HG03469 (cell line): ENCODE results near the gene CPTP.

Source experiments
- ATAC-seq: cut with Tn5 transposase; IDR thresholded peaks from one replicate; pipeline ENCODE4 v1.9.1; 2021; ENCODE audit warnings: mild to moderate bottlenecking, moderate library complexity, moderate number of reproducible peaks; ENCODE audit not compliant: unreplicated experiment

Gene CPTP

GRCh38 chr1:1317420-1317819 lies 7.2 kb upstream of the CPTP start:
- ATAC-seq = no peak

- no peak for ATAC-seq
Measured at GRCh38 chr1:1318131-1318652, 6.4 kb upstream of the CPTP start.

DNA sequence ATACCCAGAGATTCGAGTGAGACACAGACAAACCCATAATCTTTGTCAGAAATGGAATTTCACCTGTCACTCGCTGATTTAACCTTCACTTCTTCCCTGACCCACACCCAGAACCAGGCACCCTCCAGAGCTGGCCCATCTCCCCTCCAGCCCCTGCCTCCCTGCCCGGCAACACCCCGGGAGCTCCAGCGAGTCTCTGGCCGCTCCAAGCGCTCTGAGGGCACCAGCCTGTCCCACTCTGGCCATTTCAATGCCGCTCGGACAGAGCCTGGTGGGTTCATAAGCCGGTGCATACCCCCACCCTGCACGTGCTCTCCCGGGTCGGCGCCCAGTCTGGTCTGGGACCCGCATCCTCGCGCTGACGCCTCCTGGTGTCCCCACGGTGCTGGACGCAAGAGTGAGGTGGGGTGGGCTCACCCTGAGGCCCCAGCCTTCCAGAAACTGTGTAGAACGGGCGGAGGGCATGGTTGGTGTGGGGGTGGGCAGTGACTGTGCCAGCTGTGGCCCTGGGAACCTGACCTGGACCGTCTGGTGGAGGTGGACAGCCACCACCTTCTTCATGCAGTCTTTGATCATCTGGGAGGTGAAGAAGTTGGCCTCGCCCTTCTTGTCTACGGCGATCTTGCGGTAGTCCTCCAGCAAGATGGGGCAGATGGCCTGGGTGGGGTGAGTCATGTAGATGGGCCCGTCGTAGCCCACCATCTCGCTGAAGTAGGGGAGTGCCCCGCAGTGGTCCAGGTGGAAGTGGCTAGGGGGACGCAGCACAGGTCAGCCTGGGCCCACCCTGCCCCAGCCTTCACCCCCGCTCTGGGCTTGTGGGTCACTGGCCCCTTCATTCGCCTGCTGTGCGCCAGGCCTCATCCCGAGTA lies 5.6 kb upstream of the CPTP start:
- ATAC-seq = no peak

- ATAC-seq = no peak
Measured at GRCh38 chr1:1319646-1319941, 5.0 kb upstream of the CPTP start.

GRCh38 chr1:1320666-1321448 lies 3.7 kb upstream of the CPTP start:
- no peak for ATAC-seq

- ATAC-seq = no peak
Measured at GRCh38 chr1:1321477-1321876, 3.1 kb upstream of the CPTP start.

- no peak for ATAC-seq
Measured at GRCh38 chr1:1322418-1322817, 2.2 kb upstream of the CPTP start.

GRCh38 chr1:1322952-1323351 lies 1.6 kb upstream of the CPTP start:
- ATAC-seq = no peak

DNA sequence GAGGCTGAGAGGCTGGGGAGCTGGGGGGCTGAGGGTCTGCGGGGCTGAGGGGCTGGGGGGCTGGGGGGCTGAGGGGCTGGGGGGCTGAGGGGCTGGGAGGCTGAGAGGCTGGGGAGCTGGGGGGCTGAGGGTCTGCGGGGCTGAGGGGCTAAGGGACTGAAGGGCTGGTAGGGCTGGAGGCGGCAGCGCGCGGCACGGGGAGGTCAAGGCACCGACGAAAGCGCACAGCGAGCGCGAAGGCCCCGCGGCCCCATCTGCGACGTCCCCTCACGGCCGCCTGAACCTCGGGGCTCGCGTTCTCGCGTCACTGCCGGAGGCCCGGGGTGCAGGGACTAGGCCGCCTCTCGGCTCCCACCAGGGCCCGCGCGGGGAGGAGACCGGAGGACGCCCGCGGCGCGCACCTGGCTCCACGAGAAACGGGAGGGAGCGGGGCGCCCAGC lies 498 bp upstream of the CPTP start:
- ATAC-seq = peak; percentile 10

DNA sequence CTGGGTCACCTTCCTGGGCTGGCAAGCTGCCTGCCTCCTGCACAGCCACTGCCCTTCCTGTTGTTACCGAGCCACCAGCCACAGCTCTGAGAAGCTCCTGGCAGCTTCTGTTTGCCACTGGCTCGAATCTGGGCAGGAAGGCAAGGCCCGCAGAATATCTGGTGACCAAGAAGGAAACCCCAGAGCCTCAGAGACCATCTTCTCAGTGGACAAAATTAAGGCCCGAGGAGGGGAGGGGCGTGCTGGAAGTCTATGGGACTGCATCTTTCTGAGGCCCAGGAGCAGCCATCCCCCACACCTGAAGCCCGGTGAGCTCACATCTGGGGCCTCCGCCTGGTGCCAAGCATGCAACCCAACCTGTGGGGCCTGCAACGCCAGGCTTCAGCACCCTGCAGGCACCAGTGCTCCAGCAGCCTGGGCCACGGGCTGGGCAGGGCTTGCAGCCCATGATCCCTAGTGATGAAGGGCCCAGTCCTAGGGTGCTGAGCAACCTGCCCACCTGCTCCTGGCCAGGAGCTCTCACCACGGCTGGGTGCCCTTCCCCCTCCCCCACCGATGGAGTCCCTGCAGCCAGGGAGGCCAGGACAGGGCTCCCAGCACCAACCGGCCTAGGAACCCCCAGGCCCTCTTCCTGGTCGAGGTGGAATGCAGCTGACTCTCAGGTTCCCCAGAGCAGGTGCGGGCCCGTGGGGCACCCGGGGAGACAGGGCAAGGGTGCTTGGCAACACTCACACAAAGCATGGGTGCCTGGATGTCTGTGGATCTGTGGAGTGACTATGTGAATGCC lies 879 bp downstream of the CPTP start:
- ATAC-seq = no peak

DNA sequence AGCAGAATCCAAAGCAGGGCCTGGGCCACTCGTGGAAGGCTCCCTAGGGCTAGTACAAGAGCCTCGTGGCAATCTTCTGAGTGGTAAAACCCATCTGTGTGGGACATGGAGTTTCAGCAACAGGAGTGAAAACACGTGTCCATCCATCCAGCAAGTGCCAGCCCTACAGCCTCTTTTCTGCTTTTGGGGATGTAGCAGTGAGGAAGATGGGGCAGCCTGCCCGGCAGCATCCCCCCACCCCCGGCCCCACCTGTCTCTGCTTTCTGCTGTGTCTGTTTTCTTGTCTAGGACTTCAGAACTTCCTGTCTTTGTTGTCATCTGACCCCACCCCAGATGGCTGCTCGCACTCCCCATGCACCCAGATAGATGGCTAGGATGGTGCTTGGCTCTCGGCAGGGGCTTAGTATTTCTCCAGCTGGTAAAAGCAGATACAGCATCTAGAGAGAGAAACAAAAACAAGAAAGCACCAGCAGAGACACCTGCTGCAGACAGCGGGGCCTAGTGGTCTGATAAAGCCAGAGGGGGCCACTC lies 1.5 kb downstream of the CPTP start:
- ATAC-seq = no peak

DNA sequence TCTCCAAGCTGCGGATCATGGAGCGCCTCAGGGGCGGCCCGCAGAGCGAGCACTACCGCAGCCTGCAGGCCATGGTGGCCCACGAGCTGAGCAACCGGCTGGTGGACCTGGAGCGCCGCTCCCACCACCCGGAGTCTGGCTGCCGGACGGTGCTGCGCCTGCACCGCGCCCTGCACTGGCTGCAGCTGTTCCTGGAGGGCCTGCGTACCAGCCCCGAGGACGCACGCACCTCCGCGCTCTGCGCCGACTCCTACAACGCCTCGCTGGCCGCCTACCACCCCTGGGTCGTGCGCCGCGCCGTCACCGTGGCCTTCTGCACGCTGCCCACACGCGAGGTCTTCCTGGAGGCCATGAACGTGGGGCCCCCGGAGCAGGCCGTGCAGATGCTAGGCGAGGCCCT lies 2.7 kb downstream of the CPTP start:
- no peak for ATAC-seq

GRCh38 chr1:1328254-1328653 lies 3.7 kb downstream of the CPTP start:
- ATAC-seq = no peak

GRCh38 chr1:1329304-1330210 lies 5.0 kb downstream of the CPTP start:
- ATAC-seq = no peak

GRCh38 chr1:1330366-1331067 lies 5.9 kb downstream of the CPTP start:
- no peak for ATAC-seq

DNA sequence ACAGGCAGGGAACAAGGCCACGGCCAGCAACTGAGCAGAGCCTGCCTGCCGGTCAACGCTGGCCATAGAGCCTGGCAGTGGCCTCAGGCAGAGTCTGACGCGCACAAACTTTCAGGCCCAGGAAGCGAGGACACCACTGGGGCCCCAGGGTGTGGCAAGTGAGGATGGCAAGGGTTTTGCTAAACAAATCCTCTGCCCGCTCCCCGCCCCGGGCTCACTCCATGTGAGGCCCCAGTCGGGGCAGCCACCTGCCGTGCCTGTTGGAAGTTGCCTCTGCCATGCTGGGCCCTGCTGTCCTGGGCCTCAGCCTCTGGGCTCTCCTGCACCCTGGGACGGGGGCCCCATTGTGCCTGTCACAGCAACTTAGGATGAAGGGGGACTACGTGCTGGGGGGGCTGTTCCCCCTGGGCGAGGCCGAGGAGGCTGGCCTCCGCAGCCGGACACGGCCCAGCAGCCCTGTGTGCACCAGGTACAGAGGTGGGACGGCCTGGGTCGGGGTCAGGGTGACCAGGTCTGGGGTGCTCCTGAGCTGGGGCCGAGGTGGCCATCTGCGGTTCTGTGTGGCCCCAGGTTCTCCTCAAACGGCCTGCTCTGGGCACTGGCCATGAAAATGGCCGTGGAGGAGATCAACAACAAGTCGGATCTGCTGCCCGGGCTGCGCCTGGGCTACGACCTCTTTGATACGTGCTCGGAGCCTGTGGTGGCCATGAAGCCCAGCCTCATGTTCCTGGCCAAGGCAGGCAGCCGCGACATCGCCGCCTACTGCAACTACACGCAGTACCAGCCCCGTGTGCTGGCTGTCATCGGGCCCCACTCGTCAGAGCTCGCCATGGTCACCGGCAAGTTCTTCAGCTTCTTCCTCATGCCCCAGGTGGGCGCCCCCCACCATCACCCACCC lies 6.7 kb downstream of the CPTP start, which contains the start of gene TAS1R3:
TAS1R3 (plus strand) TSS at position 213 of the 898 bp plus-strand sequence; CDS start at position 279, 66 bp downstream.
- no peak for ATAC-seq

DNA sequence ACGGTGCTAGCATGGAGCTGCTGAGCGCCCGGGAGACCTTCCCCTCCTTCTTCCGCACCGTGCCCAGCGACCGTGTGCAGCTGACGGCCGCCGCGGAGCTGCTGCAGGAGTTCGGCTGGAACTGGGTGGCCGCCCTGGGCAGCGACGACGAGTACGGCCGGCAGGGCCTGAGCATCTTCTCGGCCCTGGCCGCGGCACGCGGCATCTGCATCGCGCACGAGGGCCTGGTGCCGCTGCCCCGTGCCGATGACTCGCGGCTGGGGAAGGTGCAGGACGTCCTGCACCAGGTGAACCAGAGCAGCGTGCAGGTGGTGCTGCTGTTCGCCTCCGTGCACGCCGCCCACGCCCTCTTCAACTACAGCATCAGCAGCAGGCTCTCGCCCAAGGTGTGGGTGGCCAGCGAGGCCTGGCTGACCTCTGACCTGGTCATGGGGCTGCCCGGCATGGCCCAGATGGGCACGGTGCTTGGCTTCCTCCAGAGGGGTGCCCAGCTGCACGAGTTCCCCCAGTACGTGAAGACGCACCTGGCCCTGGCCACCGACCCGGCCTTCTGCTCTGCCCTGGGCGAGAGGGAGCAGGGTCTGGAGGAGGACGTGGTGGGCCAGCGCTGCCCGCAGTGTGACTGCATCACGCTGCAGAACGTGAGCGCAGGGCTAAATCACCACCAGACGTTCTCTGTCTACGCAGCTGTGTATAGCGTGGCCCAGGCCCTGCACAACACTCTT lies 7.6 kb downstream of the CPTP start:
- ATAC-seq = no peak
